GOT3 (cell line): ENCODE data around the gene ZNF784.

Experiments
- DNase-seq: peaks from one replicate; lab custom pipeline; 2025; ENCODE audit warnings: mixed read lengths; lab: John Stamatoyannopoulos, UW

Gene ZNF784

GRCh38 chr19:55620410-55621204, 3.8 kb downstream of the ZNF784 start:
- DNase-seq, result no peak

DNA sequence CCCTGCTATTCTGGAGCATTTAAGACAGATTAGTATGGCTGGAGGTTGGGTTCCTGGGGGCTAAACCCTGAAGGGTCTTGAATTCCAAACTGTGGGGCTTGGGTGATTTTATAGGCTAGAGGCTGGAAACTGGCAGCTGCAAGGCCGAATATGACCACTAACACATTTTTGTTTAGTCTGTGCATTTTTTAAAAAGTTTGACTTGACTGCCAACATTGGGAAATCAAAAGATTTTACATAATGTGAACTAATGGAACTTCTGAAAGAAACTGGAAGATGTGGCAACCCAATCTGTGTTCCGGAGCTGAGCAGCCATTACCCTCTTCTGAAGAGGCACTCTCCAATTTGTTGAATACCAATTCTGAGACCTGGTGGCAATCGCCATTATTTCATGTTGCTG, 5.1 kb downstream of the ZNF784 start:
- DNase-seq, result no peak

GRCh38 chr19:55618426-55618825, 5.9 kb downstream of the ZNF784 start:
- no peak for DNase-seq

- no peak for DNase-seq
These were observed 6.9 kb downstream of the ZNF784 start for GRCh38 chr19:55617426-55617825.

DNA sequence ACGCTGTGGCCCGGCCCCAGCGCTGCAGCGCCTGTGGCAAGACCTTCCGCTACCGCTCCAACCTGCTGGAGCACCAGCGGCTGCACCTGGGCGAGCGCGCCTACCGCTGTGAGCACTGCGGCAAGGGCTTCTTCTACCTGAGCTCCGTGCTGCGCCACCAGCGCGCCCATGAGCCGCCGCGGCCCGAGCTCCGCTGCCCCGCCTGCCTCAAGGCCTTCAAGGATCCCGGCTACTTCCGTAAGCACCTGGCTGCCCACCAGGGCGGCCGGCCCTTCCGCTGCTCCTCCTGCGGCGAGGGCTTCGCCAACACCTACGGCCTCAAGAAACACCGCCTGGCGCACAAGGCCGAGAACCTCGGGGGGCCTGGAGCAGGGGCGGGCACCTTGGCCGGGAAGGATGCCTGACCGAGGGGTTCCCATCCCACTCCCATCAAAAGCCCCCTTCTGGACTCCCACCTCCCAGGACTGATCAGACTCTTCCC, 7.9 kb downstream of the ZNF784 start:
- DNase-seq, result no peak

DNA sequence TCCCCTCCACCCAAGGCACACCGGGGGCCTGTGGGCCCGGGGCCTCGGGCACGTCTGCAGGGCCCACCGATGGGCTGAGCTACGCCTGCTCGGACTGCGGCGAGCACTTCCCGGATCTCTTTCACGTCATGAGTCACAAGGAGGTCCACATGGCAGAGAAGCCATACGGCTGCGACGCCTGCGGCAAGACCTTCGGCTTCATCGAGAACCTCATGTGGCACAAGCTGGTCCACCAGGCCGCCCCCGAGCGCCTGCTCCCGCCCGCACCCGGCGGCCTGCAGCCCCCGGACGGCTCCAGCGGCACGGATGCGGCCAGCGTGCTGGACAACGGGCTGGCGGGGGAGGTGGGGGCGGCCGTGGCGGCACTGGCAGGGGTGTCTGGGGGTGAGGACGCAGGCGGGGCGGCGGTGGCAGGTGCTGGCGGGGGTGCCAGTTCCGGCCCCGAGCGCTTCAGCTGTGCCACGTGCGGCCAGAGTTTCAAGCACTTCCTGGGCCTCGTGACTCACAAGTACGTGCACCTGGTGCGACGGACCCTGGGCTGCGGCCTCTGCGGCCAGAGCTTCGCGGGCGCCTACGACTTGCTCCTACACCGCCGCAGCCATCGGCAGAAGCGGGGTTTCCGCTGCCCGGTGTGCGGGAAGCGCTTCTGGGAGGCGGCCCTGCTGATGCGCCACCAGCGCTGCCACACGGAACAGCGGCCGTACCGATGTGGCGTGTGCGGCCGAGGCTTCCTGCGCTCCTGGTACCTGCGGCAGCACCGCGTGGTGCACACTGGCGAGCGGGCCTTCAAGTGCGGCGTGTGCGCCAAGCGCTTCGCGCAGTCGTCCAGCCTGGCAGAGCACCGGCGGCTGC, 8.6 kb downstream of the ZNF784 start:
- no peak for DNase-seq

- DNase-seq, result no peak
These were observed 9.4 kb downstream of the ZNF784 start for GRCh38 chr19:55614711-55615542.

DNA sequence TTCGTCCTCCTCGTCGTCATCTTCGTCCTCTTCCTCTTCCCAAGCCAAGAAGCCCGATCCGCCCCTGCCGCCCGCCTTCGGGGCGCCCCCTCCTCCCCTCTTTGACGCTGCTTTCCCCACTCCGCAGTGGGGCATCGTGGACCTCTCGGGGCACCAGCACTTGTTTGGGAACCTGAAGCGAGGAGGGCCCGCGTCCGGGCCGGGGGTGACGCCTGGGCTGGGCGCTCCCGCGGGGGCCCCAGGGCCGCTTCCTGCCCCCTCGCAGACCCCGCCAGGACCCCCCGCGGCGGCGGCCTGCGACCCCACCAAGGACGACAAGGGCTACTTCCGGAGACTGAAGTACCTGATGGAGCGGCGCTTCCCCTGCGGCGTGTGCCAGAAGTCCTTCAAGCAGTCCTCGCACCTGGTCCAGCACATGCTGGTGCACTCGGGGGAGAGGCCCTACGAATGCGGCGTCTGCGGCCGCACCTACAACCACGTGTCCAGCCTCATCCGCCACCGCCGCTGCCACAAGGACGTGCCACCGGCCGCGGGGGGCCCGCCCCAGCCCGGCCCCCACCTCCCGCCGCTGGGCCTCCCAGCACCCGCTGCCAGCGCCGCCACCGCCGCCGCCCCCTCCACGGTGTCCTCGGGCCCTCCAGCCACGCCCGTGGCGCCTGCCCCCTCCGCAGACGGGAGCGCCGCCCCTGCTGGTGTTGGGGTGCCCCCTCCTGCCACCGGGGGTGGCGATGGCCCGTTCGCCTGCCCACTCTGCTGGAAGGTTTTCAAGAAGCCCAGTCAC, 10.2 kb downstream of the ZNF784 start:
- no peak for DNase-seq

DNA sequence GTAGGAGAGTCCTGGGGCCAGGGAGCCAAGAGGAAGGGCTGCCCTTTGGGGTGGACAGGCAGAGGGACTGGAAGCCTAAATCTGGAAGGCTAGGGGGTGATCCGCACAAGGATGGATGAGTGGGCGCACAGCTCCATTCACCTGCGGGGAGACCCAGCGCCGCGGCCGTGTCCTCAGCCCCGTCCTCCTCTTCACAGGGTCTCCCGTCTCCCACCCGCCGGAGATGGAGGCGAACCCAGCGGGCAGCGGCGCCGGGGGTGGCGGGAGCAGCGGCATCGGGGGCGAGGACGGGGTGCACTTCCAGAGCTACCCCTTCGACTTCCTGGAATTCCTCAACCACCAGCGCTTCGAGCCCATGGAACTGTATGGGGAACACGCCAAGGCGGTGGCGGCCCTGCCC, 11.0 kb downstream of the ZNF784 start:
- no peak for DNase-seq

DNA sequence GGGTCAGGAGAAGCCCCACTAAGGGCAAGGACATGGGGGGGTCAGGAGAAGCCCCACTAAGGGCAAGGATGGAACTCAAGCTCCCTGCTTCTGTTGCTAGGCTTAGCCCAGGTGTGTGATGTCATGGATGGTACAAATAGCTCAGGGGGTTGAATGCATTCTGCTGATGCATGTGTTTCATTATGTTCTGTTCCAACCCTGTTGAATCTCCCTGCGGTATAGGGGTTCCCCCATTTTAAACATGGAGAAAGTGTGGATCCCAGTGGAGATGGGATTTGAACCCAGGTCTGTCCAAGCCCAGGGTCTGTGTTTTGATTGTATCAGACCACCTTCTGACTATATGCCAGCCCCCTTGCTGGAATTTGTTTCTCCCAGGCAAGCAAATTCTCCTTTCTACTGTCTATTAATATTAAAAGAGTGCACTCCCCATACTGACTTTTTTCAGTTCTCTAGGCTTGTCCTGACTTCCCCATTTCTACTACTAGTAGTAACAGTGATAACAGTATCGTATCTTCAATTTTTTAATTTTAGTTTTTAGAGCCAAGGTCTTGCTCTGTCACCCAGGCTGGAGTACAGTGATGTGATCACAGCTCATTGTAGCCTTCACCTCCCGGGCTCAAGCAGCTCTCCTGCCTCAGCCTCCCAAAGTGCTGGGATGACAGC, 12.3 kb downstream of the ZNF784 start:
- no peak for DNase-seq

- no peak for DNase-seq
These were observed 12.9 kb downstream of the ZNF784 start for GRCh38 chr19:55611300-55611982.

DNA sequence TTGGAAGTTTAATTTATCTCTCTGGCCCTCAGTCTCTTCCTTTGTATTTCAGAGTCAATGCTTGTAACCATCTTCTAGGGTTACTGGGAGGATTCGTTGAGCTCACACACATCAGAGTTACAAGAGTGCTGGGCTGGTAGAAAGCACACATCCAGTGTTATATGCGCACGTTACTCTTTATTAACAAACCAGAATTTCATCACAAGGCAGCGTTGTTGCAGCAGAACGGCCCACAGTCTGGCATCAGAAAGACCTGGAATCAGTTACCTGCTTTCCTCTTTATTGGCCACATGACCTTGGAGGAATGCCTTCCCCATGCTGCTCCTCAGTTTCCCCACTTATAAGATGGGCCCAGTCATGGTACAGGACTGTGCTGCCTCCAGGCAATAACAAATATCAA, 15.0 kb downstream of the ZNF784 start:
- DNase-seq, result no peak

GRCh38 chr19:55606817-55607216, 17.5 kb downstream of the ZNF784 start:
- DNase-seq, result no peak

DNA sequence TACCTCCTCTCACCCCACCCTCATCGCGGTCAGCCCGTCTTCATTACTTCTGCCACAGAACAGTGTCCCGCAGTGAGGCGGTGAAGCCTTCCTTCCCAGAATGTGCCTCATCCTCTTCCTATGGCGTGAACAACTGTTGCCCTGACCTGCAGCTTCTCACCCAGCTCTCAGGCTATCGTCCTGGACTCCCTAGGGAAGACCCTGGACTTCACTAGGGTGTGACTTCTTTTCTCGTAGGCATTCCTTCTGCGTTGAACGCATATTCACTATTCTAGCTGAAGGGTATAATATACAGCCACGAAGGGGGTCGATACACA, 17.9 kb downstream of the ZNF784 start:
- no peak for DNase-seq

- peak; percentile 18 for DNase-seq
These were observed 18.5 kb downstream of the ZNF784 start, which contains the start of gene ZNF865 for GRCh38 chr19:55605637-55606470. ZNF865 (plus strand) TSS chr19:55605647; CDS start chr19:55613619, 7,972 bp downstream.

DNA sequence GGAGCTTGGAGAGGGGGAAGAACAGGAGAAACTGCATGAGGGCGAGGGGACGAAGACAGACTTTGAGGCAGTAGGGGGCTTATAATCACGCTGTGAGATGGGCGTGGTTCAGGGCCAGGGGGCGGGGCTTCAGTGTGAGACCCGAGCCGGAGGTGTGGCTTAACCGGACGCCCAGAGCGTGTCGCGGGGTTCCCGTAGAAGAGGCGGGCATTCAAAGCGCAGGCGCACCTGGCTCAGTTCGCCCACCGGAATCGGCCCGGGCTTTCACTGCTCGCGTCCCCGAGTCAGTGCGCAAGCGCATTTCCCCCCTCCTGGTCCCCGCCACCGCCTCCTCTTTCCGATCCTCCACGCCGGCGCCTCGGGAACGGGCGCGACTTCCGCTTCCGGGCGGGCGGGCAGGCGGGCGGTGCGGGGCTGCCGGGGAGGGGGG, 19.1 kb downstream of the ZNF784 start:
- peak; percentile 91 for DNase-seq

DNA sequence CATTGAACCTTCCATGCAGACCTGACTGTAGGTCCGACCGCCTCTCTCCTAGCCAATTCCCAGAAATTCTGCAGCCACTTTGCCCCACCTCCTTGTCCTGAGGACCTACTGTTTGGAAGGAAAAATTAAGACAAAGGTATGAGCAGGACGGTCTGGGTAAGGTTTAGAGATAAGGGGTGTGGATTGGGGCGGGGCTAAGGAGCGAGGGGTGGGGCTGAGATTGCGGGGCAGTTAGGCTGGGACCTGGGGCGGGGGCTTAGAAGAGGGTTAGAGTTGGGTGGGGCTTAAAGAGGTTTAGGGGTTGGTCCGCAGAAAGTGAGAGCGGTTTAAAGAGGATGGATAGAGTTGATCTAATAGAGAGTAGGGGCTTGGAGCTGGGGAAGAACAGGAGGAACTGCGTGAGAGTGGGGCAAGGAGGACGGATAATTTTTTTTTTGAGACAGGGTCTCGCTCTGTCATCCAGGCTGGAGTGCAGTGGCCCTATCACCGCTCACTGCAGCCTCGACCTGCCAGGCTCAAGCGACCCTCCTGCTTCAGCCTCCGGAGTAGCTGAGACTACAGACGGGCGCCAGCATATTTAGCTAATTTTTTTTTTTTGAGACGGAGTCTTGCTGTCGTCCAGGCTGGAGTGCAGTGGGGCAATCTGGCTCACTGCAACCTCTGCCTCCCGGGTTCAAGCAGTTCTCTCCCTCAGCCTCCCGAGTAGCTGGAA, 20.6 kb downstream of the ZNF784 start:
- no peak for DNase-seq

DNA sequence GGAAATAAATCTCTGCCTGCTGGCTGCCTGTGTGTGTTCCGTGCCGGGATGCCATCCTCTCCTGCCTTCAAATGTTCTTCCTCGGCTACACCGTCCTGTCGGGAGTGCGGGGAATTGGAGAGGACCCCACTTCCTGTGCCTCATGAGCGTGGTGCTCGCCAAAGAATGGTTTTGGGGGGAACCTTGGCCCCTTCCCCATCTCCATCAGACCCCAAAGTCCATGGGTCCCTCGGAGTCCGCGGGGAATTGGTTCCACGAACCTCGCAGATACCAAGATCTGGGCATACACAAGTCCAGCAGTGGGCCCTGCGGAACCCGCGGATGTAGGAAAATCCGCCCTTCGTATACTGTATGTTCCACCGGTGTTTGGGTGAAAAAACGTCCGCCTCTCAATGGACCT, 21.3 kb downstream of the ZNF784 start:
- no peak for DNase-seq
